HG03060 (cell line): ENCODE measurements around the gene IRF1.

Source experiments
- ATAC-seq: cut with Tn5 transposase; IDR thresholded peaks from one replicate; pipeline ENCODE4 v1.9.1; 2021; ENCODE audit warnings: low read depth, moderate number of reproducible peaks; ENCODE audit not compliant: unreplicated experiment

The IRF1 gene

DNA sequence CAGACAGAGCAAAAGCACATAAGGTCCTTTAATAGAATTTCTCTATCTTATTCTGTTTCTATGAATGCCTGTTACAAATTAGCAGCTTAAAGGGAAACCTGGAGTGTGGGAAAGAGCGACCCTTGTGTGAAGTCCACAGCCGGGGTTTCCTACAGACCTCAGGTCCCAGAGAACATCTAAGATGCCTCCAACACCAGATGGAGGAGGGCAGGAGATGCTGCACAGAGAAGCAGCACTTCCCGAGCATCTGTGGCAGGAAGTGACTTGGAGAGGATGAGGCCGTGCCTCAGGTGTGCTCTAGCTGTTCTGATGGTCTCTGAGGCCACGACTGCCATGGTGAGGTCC, 26.8 kb downstream of the IRF1 start:
- ATAC-seq: no peak

- no peak for ATAC-seq
Observed at GRCh38 chr5:132462856-132463745, 27.5 kb downstream of the IRF1 start.

GRCh38 chr5:132462333-132462732, 28.2 kb downstream of the IRF1 start:
- no peak for ATAC-seq

DNA sequence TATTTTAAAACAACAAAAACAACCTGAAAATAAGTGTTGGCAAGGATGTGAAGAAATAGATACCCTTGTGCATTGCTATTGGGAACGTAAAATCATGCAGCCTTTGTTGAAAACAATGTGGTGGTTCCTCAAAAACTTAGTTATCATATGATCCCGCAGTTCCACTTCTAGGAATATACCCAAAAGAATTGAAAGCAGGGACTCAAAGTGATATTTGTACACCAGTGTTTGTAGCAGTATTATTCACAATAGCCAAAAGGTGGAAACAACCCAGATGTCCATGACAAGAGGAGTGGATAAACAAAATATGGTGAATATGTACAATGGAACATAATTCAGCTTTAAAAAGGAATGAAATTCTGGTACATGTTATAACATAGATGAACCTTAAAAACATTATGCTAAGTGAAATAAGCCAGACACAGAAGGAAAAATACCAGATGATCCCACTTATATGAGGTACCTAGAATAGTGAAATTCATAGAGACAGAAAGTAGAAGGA, 29.0 kb downstream of the IRF1 start:
- no peak for ATAC-seq

GRCh38 chr5:132460846-132461568, 29.6 kb downstream of the IRF1 start:
- ATAC-seq: no peak

- no peak for ATAC-seq
Observed at GRCh38 chr5:132459983-132460838, 30.4 kb downstream of the IRF1 start.

- no peak for ATAC-seq
Observed at GRCh38 chr5:132459031-132459982, 31.3 kb downstream of the IRF1 start.

DNA sequence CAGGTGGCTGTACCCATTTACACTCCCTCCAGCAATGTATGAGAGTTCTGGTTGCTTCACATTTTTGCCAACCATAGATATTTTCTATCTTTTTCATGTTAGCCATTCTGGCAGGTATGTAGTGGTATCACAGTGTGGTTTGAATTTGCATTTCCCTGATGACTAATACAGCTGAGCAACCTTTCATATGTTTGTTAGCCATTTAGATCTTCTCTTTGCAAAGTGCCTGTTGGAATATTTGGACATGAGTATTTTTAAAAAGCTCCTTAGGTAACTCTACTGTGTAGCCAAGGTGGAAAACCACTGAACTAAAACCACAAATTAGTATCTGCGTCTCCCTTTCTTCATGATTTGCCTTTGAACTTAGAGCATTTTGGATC, 31.9 kb downstream of the IRF1 start:
- no peak for ATAC-seq

DNA sequence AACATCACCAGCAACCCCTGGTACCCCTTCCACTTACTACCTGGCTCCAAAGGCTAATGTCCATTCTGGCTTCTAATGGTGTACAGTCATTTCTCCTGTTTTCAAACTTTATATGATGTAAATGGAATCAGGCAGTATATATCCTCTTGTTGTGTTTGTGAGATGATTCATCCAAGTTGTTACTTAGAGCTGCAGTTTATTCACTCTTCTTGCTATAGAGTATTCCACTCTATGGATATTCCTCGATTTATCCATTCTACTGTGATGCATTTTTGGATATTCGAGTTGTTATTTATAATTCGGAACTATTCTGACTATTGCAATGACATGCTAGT, 32.4 kb downstream of the IRF1 start:
- ATAC-seq: no peak

- ATAC-seq: no peak
Observed at GRCh38 chr5:132457371-132458225, 33.0 kb downstream of the IRF1 start.

- ATAC-seq: no peak
Observed at GRCh38 chr5:132456987-132457361, 33.6 kb downstream of the IRF1 start.

DNA sequence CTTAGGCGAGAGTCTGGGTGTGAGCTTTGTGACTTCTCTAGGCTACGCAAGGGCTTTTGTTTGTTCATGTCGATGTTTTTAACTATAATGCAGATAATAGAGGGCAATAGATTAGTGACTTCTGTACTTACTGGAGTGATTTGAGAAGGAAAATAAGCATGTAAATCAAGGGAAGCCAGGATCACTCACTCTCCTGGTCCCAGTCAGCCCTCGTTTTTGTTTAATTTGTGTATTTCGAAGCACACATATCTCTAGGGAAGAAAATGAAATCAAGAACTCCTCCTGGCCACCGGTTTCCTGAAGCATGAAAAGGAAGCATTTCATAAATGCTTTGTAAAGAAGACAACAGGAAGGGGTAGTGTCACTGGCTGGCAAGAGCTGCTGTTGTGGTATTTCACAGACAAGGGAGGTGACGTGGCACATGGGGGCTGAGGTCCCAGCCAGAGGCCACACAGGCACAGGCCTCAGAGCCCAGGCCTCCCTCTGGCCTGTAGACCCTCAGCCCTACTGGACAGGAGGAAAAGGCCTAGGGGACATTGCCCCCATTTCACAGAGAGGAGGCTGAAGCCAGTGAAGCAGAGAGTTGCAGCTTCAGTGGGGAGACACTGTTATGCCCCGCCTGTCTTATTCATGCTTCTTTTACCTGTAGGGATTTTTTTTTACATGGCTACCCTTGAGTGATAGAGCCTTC, 34.1 kb downstream of the IRF1 start:
- peak; percentile 34 for ATAC-seq

- no peak for ATAC-seq
Observed at GRCh38 chr5:132455614-132456115, 34.9 kb downstream of the IRF1 start.

- no peak for ATAC-seq
Observed at GRCh38 chr5:132454361-132454760, 36.2 kb downstream of the IRF1 start.

DNA sequence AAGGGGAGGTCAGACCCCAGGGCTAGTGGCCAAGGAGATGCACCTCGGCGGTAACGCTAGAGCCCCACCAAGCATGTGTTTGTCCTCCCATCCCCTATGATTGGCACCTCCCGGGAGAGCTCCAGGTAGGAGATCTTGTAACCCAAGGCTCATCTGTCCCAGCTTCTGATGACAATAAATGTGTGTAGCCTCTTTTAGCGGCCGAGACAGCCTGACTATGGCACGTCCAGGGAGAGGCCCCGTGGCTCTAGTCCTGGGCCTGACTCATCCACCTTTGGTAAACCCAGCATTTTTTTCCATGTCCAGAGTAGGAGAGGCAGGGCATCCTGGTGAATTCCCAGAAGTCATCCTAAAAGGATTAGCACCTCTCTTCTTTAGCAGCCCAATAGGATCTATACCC, 39.2 kb downstream of the IRF1 start:
- no peak for ATAC-seq

GRCh38 chr5:132449060-132449459, 41.5 kb downstream of the IRF1 start:
- no peak for ATAC-seq

- ATAC-seq: no peak
Observed at GRCh38 chr5:132447196-132447595, 43.4 kb downstream of the IRF1 start.

DNA sequence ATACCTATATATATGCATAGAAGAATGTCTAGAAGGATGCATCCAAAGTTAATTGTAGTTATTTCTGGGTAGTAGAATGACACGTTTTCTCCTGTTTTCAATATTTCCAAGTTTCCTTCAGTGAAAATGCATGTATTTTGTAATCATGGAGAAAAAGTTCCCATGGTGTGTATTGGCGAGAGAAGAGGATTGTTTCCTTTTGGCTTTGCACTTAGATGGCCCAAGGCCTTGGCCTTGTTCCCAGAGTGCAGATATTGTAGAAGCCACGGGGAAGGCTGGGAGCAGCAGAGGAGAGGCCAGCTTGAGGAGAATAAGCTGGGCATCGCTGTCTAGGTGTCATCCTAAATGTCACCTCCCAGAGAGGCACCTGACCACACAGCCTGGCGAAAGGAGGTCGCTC, 44.0 kb downstream of the IRF1 start:
- ATAC-seq: no peak
